ENCODE results near the gene DIP2C.
"Not testable (repeated sequence)": the region's sequence is repeated elsewhere in the genome, so short reads cannot be mapped to it uniquely, and the experiment has no call there.

DIP2C gene

DNA sequence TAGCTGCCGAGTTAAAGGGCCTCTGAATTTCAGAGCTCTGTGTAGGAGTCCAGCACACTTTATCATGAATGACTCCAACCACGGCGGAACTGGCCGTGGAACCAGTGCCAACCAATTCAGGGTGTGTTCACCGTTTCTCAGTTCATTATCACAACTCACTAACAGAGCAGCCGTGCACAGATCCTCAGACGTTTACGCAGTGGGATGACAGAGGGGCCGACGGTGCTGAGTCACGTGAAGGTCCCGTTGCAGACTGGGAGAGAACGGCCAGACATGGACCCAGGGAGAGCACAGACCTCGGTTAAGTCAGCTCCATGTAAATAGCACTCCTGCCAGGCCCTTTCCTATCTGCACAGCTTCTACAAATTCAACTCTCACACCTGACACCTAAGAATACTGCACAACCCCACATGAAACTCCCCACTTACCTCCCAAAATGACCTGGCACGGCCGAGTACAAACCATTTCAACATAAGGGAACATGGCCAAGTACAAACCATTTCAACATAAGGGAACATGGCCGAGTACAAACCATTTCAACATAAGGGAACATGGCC lies 95.5 kb downstream of the DIP2C start:
- DNase-seq, result no peak

DNA sequence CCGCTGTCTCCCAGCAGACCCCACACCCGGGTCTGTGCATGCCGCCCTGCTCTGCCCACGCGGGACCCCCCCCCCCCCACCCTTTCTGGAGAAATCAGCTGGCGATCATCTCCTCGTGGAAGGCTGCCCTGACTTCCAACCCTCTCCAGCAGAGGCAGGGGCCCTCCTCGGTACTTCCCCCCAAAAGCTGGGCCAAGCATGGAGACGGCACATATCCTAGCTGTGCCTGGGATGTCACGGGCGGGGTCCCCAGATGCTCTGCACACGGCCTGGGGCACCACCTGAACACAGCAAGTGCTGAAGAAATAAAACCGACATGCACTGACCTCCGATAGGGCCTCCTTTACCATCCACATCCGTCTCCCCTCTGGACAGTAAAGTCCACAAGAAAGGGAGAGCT lies 96.0 kb downstream of the DIP2C start:
- no peak for DNase-seq

DNA sequence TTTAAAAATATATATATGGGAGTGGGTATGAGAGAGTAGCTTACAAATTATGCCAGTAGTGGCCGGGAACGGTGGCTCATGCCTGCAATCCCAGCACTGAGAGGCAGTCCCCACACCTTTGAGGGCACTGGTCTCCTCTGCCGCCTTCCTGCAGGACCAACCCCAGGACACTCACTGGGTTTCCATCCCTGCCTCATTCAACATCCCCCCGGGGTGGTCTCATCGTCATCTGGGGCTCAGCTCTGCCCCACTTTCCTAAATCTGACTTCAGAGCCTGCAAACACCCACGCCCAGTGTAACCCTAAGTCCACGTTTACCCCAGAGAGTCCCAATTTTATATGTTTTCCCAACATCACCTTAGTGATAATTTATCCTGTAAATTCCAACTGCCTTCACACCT lies 96.5 kb downstream of the DIP2C start:
- DNase-seq, result no peak

DNA sequence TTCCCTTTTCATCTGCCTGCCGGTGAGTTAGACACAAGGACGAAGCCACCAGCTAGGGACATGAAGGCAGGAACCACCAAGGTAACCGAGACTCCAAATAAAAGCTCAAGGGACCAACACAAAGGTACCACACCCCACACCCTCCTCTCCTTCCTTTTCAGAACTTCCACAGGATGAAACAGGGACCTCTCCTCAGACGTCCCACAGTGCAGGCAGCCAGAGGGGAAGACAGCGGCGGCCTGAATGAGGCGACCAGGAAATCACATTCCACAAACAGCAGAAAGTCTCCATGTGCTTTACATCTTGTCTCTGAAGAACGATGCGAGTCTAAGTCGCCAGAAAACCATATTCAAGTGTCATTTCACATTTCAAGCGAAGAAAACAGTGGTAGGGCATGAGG lies 97.8 kb downstream of the DIP2C start:
- DNase-seq, result no peak

DNA sequence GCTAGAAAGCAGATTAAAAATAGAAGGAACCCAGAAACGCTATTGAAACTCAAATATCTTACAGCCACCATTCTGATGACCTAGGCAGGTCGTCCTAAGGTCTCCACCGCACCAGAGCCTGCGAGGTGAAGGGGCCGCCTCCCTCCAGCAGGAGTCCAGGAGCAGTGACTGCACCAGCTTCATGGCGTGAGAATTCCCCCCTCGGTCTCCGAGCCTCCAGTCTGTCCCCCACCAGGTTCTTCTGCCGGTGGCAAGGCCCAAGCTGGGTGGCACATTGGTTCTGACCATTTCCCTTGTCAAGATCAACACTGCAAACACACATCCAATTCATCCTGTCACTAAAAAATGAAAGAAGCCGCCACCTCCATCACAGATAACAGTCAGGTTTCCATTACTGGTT lies 98.7 kb downstream of the DIP2C start:
- DNase-seq, result no peak

DNA sequence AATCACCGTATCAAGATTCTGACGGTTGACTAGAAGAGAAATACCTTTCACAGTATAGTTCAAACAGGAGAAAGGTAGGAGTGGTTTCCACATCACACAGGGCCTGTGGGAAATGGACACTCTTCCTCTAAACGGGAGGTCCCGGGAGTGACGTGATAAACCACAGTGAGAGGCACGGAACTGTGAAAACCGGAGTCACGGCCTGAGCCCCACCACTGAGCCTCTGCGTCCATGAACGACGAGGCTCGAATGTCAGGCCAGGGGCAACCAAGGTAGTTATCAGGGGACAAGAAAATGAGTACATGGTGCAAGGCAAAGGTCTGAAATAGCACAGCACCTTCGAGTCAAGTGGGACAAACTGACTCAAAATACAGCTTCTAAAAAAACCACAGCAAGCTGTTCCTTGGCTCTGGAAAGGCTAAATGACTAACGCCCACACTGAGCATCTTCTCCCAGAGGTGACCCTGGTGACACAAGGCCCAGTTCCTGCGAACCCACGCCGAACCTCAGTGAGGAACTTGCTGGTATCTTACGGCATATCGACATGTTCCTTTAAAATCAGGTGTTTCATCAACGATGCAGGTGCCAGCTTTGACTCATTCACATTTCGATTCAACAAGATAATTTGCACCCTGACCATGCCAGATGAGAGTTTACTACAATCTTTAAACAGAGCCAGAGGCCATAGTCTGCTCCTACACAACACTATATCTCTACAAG lies 99.3 kb downstream of the DIP2C start:
- DNase-seq, result no peak

DNA sequence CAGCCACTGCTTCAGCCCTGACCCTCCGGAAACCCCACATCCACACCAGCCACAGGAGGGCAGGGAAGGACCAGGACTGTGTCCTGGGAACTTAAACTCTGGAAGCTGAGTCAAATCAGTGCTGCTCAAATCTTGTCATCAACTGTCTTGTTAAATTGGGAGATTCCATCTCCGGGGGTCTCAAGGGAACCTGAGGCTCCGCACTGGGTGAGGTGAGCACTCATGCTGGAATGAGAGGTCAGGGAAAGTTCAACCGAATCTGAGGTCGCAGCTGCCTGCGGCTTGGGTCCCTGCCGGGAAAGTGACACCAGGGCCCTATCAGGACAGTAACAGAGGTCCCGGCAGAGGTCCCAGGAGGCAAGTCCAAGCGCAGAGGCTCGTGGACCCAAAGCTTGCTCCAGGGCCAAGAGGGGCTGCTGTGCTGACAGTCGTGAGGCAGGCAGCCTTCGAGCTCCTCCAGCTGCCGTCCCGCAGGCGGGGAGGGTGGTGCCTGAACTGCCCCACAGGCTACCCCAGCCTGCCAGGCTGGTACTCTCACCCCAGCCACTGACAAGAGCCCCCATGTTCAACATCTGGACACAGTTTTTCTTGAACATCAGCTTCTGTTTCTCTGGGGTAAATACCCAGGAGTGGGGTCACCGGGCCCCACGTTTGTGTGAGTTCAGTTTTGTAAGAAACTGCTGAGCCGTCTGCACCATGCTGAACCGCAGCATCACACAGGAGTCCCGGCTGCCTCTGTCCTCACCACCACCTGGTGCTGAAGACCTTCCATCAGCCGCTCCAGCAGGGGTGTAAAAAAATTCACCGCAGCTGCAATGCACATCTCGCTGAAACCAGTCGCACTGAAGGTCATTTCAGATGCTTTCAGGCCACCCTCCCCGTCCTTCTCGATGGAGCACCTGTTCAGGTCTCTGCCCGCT lies 101.0 kb downstream of the DIP2C start:
- no peak for DNase-seq

DNA sequence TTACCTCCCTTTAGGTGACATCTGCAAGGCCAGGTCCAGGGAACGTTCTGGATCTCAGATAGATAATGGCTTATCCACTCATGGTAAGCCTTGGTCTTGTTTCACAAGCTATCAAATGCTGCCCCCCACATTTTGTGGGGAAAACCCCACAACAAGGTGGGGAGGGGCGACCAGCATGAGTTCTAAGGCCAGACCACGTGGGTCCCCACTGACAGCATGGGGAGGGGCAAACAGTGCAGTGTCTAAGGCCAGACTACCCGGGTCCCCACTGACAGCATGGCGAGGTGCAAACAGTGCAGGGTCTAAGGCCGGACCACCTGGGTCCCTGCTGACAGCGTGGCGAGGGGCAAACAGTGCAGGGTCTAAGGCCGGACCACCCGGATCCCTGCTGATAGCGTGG lies 102.8 kb downstream of the DIP2C start:
- DNase-seq, result no peak

DNA sequence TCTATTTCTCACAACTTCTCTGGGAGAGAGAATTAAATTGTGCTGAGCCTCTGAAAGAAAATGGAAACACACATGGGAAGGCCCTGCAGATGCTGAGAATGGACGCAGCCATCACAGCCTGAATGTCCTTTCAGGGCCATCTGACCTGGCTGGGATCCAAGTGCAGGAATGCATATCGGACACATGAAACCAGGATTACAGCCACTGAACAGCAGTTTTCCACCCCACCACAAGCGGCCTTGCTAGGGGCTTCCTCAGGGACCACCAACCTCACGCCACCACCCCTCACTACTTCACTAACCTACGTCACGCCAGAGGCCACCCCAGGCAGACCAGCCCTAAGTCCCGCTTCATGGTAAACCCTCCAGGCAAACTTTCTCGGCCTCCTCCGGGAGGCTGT lies 103.3 kb downstream of the DIP2C start:
- DNase-seq, result no peak

DNA sequence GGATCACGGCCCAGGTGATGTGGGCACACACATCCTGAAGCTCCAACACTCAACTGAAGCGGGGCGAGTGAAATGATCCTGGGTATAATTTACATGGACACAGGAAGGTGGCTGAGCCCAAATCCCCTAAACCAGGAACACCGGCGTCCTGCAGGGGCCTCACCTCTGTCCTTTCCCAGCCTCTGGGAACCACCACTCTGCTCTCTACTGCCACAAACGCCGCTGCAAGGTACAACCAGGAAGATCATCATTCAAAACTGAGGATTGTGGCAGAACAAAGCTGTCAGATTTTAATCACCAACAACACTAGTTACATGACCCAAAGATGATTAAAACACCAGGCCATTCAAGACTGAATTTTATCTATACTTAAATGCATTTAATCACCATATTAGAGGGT lies 104.0 kb downstream of the DIP2C start:
- DNase-seq, result no peak

DNA sequence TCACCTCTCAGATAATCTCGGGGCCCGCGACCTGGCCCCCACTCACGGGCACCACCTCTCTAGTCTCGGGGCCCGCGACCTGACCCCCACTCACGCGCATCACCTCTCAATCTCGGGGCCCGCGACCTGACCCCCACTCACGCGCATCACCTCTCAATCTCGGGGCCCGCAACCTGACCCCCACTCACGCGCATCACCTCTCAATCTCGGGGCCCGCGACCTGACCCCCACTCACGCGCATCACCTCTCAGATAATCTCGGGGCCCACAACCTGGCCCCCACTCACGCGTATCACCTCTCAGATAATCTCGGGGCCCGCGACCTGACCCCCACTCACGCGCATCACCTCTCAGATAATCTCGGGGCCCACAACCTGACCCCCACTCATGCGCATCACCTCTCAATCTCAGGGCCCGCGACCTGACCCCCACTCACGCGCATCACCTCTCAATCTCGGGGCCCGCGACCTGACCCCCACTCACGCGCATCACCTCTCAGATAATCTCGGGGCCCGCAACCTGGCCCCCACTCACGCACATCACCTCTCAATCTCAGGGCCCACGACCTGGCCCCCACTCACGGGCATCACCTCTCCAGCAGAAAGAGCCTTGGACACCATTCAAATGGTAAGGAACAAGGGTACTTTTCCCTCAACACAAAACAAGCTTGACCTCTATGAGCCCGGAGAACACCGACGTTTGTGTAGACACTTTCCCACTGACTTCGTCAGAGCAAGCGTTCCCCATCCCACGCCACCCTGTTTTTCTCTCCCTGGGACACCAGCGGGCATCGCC lies 104.8 kb downstream of the DIP2C start:
- DNase-seq, result not testable (repeated sequence)

DNA sequence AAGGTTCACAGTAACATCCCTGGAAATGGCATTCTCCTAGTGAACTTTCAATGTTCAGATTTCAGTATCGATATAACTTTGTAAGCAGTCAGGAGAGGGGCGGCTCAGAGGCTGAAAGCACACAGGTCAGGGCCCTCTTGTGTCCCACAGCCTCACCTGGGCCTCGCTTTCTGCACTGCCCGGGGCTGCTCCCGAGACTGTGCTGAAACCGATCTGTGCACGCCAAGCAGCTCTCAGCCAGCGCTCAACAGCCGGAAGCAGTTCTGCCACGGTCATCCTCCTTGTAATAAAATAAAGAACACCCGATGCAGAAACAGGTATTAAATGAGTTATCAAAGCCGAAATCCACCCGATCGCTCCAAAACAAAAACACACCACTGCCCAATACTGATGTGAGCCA lies 106.0 kb downstream of the DIP2C start:
- DNase-seq, result no peak

DNA sequence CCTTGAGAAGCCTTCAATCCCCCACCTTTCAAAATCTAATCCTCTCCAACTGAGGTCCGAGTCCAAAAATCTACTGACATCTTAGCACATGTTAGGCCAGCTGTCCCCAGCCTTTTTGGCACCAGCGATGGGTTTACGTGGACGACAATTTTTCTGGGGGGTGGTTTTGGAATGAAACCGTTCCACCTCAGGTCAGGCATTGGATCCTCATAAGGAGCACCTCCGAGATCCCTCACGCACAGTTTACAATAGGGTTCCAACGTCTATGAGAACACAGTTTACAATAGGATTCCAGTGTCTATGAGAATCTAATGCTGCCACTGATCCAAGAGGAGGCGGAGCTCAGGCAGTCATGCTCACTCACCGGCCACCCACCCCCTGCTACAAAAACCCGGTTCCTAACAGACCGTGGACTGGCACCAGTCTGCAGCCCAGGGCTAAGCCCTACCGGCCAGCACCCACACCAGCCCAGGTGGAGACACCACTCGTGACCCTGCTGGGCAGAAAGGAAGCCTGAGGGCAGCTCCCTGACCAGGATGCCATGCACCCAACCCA lies 107.6 kb downstream of the DIP2C start:
- no peak for DNase-seq

DNA sequence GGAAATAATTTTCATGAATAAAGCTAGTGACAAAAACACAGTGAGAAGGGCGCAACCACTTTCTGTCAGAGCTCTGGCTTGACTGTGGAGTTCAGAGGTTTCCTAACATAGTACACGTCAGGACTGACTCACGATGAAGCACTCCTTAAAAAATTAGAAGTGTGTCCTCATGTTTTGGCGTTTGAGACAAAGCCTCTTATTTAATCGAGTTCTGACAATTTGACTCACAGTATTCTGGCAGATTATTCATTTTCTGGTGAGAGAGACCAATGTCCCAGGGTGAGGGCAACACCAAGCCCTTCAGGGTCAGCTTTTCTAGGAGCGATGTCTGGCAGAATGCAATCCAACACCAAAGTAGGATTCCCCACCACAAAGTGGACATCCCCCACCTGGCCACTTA lies 108.7 kb downstream of the DIP2C start:
- DNase-seq, result no peak

DNA sequence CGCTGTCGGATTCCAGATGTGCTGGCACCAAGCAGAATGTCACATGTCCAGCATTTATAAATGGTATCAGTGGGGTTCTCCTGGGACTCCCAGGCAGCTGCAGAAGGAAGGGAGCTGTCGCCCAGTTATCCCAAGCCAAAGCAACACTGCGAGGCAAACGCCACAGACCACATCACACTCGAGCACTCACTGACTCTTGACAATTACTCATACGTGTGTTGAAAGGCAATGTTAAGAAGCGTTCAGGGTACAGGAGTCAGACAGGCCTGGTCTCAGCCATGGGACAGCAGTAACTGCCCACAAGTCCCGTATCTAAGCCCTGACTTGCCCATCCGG lies 113.4 kb downstream of the DIP2C start:
- no peak for DNase-seq

DNA sequence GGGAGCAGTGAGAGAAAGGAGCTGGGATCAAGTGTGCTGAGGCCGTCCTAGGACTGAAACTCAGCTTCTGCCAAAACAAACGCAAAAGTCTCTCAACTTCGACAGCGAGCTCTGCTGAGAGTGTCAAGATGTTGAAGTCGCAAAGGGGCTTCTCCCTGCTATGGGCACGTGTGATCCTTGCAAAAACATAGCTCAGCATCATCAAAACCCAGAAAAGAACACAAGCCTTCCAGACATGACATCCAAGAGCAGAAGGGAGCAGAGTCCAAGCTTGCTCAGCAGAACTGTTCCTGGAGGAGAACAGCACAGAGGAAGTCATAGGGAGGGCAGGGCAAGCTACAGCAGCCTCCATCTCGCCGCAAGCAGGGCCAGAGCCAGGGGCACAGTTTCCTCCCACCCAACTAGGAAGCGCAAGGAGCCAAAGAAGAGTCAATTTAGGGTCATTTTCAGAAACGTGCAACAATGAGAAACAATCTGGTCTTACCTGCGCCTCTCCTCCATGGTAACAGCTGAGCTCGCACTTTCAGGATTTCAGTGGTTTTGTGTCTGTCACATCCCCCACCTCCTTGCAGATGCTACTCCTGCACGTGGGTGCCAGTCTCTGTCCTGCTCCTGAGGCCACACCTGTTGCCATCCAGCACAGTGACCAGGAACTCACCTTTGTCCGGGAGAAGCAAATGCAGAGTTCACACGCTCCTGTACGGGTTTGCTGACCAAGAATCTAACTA lies 113.9 kb downstream of the DIP2C start:
- no peak for DNase-seq

DNA sequence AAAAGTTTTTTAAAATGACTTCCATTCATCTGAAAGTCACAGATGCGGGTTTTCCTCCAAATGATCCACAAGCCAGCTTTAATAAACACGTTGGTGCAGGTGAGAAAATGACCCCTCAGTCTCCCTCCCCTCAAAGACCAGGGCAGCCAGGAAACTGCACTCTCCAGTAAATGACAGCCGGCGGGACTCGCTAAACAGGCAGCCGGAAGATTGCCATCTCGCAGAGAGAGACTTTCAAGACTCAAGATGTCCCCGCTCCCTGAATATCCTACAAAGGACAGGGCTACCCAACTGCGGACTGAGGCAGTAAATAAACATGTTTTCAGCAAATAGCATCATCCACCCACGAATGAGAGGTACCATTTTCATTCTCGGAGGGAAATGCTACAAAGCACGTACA lies 116.8 kb downstream of the DIP2C start:
- no peak for DNase-seq

DNA sequence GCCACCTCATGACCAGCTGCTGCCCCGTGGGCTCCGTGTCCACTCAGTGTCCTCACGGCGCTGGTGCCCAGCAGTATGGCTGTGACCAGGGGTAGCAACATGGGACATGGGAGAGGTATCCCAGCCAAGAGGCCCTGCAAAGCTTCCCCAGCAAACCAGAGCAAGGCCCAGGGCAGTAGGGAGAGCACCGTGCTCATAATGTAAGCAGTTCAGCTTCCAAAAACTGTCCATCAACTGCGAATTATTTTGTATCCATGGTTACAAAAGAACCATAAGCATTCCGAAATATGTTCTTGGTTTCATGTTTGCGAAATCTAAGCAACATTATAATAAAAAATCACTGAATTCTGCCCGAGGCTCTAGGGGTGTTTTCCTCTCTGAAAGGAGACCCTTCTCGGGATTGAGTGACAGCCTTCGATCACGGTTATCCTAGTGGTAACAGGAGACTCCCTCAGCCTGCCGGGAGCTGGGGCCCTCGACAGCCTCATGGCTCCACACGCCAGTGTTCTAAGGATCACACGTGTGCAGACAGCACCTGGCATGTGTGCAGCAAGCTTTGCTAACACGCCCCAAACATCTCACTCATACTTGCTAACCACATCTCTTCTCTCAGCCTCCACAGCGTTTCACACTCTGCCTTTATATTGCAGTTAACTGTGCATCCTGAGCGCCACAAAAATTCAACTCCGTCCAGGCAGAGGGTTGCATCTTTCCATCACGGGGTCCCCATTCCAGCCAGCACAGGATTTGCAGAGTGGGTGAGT lies 117.6 kb downstream of the DIP2C start:
- DNase-seq, result no peak

DNA sequence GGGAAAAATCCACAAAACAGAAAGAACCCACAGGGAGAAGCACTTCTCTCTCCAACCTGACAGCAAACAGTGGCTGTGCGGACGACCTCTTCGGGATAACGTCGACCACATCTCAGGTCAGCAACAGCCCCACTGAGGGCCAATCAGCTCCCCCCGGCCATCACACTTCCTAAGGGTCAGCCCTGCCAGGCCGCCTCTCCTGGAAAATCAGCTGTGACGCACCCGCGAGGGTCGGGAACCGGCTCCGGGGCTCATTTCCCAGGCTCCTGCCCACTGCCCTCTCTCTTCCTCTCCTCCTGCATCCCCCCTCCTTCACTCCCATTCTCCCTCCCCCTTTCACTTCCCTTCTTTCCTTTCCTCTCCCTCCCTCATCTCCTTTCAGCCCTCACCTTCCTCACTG lies 118.3 kb downstream of the DIP2C start:
- no peak for DNase-seq

DNA sequence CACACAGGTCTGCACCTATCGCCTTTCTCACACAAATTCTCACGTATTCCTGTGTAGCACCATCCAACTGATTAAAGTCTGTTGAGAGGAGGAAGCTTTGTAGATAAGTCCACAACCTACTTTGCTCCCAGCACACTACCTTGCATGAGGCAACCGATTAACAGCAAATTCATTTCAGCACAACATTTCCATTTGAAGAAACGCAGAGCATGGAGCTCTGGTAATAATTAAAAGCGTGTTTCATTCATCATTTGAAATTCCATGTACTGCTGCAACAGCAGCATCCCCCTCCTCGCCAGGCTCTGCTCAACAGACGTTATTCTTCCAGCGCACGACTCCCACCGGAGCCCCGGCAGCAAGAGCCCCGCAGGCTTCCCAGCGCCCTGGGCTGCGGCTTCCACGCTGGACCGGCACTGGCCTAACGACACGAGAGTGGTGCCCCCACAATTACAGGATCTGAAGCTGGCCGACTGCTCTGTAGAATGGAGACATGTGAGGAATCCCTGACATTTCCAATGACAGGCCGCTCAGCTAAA lies 118.8 kb downstream of the DIP2C start:
- DNase-seq, result no peak

DNA sequence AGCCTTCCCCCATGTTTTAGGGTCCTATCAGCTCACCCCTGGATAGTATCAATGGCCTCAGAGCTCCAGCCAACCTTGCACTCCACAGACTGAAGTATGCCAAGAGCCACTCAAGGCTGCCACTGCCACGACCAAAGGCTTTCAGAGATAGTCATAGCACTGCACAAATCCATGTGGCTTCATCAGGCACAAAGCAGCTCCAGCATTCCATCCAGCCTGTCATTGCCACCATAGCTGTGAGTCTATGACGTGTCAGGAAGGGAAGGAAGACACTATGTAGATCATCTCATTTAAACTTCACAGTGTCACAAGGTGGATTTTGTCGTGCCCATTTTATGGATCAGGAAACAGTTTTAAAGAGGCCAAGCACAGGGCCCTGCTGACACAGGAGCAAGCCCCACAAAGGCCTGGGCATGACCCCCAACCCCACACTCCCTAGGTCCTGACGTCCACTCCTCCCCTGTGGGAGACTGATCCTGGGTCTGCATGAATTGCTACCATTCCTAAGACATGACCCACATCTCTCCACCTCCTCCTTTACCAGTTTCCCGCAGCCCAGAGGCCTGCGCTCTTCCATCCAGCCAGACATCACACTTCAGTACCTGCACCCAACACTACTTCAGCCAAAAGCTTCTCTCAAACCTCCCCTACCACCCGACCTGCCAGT lies 119.4 kb downstream of the DIP2C start:
- no peak for DNase-seq

All from NCI-H82 (cell line).